ENCODE data around the gene PSMC4. TPM values are rescaled to one million over a fixed set of nuclear protein-coding genes. Genes with fewer than 3 reads are reported as not detected.
A peak's percentile ranks its signal among the peaks of the same experiment; 100 is the strongest.
"Not testable (repeated sequence)": the region's sequence is repeated elsewhere in the genome, so short reads cannot be mapped to it uniquely, and the experiment has no call there.

Gene PSMC4
- total RNA-seq, 1 experiment from 2014 or later: 520 TPM

- peak; percentile 21 for DNase-seq (ENCODE audit: low read depth)
These were observed 24.4 kb upstream of the PSMC4 start for GRCh38 chr19:39946532-39946931.

GRCh38 chr19:39949026-39949747, 21.8 kb upstream of the PSMC4 start:
- DNase-seq (ENCODE audit: low read depth): no peak

- no peak for DNase-seq (ENCODE audit: low read depth)
These were observed 19.8 kb upstream of the PSMC4 start for GRCh38 chr19:39951065-39951650.

GRCh38 chr19:39951686-39952085, 19.3 kb upstream of the PSMC4 start:
- DNase-seq (ENCODE audit: low read depth): peak; percentile 54

GRCh38 chr19:39953915-39954314, 17.1 kb upstream of the PSMC4 start:
- no peak for DNase-seq (ENCODE audit: low read depth)

GRCh38 chr19:39957886-39958285, 13.1 kb upstream of the PSMC4 start:
- not testable (repeated sequence) for DNase-seq (ENCODE audit: low read depth)

GRCh38 chr19:39958942-39959341, 12.0 kb upstream of the PSMC4 start:
- not testable (repeated sequence) for DNase-seq (ENCODE audit: low read depth)

GRCh38 chr19:39959407-39959806, 11.6 kb upstream of the PSMC4 start:
- DNase-seq (ENCODE audit: low read depth): not testable (repeated sequence)

GRCh38 chr19:39963898-39964297, 7.1 kb upstream of the PSMC4 start:
- DNase-seq (ENCODE audit: low read depth): no peak

- no peak for DNase-seq (ENCODE audit: low read depth)
These were observed 4.3 kb upstream of the PSMC4 start for GRCh38 chr19:39966617-39967016.

- no peak for DNase-seq (ENCODE audit: low read depth)
These were observed 3.4 kb upstream of the PSMC4 start for GRCh38 chr19:39967561-39967960.

GRCh38 chr19:39968789-39969188, 2.2 kb upstream of the PSMC4 start:
- no peak for DNase-seq (ENCODE audit: low read depth)

GRCh38 chr19:39969266-39969665, 1.7 kb upstream of the PSMC4 start:
- no peak for DNase-seq (ENCODE audit: low read depth)

- DNase-seq (ENCODE audit: low read depth): no peak
These were observed 1.1 kb upstream of the PSMC4 start for GRCh38 chr19:39969681-39970424.

- no peak for DNase-seq (ENCODE audit: low read depth)
These were observed 615 bp upstream of the PSMC4 start for GRCh38 chr19:39970425-39970674.

- DNase-seq (ENCODE audit: low read depth): no peak
These were observed 543 bp downstream of the PSMC4 start for GRCh38 chr19:39971380-39972035.

- no peak for DNase-seq (ENCODE audit: low read depth)
These were observed 3.6 kb downstream of the PSMC4 start for GRCh38 chr19:39974377-39975155.

GRCh38 chr19:39982883-39983282, 11.9 kb downstream of the PSMC4 start:
- DNase-seq (ENCODE audit: low read depth): no peak

GRCh38 chr19:39983695-39984300, 12.8 kb downstream of the PSMC4 start:
- DNase-seq (ENCODE audit: low read depth): no peak

- DNase-seq (ENCODE audit: low read depth): no peak
These were observed 15.7 kb downstream of the PSMC4 start for GRCh38 chr19:39986643-39987042.

GRCh38 chr19:39987167-39987566, 16.2 kb downstream of the PSMC4 start:
- DNase-seq (ENCODE audit: low read depth): no peak
